NCI-H510A (cell line): ENCODE data around the gene MT2A.
"Not testable (repeated sequence)": the region's sequence is repeated elsewhere in the genome, so short reads cannot be mapped to it uniquely, and the experiment has no call there.

ENCODE experiments used
- DNase-seq: peaks from one replicate; lab custom pipeline; 2025; lab: John Stamatoyannopoulos, UW

MT2A gene

DNA sequence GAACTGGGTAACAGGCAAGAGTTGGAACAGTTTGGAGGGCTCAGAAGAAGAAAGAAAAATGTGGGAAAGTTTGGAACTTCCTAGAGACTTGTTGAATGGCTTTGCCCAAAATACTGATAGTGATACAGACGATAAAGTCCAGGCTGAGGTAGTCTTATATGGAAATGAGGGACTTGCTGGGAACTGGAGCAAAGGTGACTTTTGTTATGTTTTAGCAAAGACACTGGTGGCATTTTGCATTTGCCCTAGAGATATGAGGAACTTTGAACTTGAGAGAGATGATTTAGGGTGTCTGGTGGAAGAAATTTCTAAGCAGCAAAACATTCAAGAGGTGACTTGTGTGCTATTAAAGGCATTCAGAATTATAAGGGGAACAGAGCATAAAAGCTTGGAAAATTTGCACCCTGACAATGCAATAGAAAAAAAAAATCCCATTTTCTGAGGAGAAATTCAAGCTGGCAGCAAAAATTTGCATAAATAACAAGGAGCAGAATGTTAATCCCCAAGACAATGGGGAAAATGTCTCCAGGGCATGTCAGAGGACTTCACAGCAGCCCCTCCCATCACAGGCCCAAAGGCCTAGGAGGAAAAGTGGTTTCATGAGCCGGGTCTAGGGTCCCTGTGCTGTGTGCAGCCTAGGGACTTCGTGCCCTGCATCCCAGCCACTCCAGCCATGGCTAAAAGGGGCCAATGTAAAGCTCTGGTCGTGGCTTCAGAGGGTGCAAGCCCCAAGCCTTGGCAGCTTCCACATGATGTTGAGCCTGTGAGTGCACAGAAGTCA, 13.5 kb downstream of the MT2A start:
- not testable (repeated sequence) for DNase-seq

DNA sequence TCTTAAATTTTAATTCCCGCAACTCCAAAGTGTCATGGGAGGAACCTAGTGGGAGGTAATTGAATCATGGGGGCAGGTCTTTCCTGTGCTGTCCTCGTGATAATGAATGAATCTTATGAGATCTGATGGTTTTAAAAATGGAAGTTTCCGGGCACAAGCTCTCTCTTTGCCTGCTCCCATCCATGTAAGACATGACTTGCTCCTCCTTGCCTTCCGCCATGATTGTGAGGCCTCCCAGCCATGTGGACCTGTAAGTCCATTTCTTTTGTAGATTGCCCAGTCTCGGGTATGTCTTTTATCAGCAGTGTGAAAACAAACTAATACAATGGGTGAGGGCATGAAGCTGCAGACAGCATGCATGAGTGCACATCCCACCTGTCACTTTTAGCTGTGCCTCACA, 14.8 kb downstream of the MT2A start:
- DNase-seq: not testable (repeated sequence)

DNA sequence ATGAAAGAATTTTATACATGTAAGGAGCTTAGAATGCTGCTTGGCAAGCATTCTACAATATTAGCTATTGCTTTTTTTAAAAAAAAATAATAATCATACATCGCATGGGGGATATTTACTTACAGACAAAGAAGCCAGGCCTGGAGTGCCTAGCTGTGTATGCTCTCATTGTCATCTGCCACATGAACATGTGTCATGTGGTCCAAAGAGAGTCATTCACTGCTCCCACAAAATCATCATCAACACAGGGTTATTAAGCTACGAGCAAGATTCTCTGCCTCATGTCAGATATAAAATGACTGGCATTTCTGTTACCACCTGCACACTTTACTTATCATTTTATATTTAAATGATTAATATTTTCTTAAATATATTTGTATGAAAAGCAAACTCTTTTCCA, 15.3 kb downstream of the MT2A start:
- DNase-seq: no peak

DNA sequence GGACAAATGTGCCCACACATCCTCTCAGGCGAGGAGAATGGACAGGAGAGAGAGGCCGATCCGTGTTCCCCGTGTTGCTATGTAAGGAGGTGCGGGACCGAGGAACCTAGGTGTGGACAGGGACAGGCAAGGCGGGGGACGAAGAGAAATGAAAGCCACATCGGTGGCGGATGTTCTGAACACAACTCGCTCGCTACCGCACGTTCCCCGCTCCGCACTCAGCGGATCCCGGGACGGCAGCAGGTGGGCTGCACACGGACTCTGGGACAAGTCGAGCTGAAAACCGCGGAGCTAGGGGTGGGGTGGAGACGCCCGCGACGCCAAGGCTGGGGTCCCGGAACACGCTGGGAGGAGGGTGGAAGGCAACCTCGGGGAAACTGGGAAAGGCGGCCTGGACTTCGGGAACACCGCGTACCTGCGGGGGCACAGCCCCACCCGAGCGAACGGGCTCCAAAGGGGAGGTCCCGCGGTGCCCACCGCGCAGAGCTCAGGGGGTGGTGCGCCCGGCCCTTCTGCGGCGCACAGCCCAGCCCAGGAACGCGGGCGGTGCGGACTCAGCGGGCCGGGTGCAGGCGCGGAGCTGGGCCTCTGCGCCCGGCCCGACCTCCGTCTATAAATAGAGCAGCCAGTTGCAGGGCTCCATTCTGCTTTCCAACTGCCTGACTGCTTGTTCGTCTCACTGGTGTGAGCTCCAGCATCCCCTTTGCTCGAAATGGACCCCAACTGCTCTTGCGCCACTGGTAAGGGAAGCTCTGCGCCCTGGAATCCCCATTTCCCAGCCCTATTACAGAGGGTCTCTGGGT, 17.0 kb downstream of the MT2A start, which contains the start of gene MT1E:
MT1E (plus strand) TSS at position 642 of the 803 bp plus-strand sequence; CDS start at position 713, 71 bp downstream.
- peak; percentile 66 for DNase-seq

DNA sequence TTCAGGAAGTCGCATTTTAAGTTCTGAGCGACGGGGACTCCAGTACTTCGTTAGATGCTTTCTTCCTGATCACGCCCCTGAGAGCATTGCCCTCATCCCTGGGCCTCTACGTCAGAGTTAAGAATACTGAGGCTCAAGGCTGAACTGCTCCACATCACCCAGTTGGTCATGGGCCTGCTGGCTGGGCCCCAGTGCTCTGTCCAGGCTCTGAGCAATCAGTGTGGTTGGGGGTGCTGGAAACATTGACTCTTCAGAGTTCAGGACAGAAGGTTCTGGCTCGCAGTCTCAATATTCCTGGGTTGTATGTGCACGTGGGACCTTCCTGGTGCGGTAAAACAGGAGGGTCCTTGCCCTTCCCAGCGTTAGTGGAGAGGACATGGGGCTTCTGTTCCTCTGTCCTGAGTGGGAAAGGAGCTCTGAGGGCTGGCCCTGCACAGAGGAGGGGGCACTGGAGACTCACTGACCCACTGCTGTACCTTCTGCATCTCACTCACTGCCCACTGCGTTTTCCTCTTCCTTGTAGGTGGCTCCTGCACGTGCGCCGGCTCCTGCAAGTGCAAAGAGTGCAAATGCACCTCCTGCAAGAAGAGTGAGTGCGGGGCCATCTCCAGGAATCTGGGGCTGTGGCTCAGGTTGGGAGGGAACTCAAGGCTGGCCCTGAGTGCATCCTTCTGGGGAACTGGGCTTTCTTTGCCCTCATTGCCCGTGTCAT, 17.7 kb downstream of the MT2A start:
- DNase-seq: no peak

DNA sequence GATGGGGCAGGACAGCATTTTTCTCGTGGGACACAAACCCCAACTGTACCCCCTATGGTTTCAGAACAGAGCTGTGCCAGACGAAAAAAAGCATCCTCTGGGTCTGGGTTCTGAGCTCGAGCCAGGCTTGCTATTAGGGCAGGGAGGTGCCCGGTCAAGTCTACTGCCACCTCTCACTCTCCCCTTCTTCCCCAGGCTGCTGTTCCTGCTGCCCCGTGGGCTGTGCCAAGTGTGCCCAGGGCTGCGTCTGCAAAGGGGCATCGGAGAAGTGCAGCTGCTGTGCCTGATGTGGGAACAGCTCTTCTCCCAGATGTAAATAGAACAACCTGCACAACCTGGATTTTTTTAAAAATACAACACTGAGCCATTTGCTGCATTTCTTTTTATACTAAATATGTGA, 18.3 kb downstream of the MT2A start:
- no peak for DNase-seq

DNA sequence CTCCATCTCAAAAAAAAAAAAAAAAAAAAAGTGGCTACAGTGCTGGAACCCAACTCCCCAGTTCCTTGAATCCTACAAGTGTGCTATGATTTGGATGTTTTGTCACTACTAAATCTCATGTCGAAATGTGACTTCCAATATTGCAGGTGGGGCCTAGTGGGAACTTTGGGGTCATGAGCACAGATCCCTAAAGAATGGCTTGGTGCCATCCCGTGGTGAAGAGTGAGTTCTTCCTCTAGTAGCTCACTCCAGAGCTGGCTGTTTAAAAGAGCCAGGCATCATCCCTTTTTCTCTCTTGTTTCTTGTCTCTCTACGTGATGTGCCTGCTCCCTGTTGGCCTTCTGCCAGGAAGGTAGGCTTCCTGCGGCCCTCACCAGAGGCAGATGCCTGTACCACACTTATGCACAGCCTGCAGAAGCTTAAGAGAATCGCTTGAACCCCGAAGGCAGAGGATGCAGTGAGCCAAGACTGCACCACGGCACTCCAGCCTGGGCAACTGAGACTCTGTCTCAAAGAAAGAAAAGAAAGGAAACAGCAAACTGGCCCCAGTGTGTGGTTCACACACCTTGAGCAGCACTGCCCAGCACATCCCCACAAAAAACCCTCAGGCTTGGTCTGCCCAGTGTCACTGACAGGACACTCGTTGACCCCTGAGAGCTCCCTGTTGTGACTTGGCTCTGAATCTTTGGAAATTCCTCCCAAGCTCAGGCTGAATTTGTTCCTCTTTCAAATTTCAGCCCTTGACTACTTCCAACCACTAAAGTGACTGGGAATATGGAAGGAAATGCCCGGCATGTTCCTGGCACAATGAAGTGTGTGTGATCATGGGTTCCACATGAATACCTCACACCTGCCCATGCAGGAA, 20.3 kb downstream of the MT2A start:
- no peak for DNase-seq

DNA sequence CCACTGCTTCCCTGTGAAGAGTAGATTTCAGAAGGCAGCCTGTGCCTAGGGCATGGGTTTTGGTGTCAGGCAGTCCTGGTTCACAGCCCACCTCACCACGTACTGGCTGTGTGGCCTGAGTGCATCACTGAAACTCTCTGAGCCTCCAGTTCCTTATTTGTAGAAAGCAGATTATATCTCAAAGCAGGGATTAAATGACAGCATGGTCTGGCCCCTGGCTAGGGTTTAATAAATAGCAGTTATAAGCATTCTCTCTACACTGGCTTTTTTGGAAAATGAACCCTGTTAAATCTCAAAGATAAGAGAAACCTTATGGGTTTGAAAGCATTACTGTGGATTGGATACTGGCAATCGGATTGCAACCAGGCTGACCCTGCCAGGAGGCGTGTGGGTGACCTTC, 21.1 kb downstream of the MT2A start:
- DNase-seq: no peak

DNA sequence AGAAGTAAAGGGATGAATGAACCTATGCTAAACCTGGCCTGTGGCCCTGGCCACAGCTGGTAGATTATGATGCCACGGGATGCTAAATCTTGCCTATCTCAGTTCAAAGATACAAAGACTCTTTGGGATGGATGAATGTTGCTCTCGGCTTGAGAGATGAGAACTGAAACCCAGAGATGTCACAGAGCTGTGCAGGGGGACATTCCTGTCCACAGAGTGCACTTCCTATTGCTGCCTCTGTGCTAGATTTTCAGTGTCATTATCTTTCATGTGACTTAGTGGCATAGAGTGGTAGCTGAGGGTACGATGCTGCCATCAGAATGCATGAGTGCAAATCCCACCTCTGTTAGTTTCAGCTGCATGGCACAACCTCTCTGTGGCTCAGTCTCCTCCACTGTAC, 21.8 kb downstream of the MT2A start:
- no peak for DNase-seq

DNA sequence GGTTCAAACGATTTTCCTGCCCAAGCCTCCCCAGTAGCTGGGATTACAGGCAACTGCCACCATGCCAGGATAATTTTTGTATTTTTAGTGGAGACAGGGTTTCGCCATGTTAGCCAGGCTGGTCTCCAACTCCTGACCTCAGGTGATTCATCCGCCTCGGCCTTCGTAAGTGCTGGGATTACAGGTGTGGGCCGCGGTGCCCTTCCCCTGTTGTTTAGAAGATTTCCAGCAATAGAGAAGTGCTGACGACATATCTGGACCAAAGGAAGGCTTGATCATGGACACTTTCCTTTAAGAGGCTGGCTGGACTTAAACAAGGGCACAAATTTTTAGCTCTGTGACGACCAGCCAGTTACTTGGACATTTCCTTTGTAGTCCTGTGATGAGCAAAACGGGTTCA, 22.8 kb downstream of the MT2A start:
- no peak for DNase-seq

DNA sequence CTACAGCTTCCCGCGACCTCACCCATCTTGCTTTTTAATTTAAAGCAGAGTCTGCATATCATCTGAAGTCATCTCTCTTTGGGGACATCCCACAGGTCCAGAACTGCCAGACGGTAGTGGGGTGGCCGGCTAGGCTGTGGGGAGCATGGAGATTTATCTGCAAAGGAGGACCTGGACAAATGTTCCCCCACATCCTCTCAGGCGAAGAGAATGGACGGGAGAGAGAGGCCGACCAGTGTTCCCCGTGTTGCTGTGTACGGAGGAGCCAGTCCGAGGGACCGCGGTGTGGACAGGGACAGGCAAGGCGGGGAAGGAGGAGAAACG, 23.4 kb downstream of the MT2A start:
- no peak for DNase-seq

DNA sequence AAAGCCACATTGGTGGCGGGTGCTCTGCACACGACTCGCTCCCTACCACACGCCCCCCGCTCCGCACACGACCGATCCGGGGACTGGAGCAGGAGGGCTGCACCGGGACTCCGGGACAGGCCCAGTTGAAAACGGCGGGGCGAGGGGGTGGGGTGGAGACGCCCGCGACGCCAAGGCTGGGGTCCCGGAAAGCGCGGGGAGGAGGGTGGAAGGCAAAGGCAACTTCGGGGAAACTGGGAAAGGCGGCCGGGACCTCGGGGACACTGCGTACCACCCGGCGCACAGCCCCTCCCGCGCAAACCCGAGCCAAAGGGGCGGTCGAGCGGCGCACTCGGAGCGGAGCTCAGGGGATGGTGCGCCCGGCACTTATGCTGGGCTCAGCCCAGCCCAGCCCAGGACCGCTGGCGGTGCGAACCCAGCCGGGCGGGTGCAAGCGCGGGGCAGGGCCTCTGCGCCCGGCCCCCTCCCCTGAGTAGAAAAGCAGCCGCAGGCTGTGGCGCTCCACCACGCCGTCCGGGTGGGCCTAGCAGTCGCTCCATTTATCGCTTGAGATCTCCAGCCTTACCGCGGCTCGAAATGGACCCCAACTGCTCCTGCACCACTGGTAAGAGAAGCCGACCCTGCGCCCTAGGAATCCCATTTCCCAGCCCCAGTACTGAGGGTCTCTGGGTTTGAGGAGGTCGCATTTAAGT, 23.9 kb downstream of the MT2A start, which contains the start of gene MT1M:
MT1M (plus strand) TSS at position 504 of the 692 bp plus-strand sequence; CDS start at position 577, 73 bp downstream.
- no peak for DNase-seq

DNA sequence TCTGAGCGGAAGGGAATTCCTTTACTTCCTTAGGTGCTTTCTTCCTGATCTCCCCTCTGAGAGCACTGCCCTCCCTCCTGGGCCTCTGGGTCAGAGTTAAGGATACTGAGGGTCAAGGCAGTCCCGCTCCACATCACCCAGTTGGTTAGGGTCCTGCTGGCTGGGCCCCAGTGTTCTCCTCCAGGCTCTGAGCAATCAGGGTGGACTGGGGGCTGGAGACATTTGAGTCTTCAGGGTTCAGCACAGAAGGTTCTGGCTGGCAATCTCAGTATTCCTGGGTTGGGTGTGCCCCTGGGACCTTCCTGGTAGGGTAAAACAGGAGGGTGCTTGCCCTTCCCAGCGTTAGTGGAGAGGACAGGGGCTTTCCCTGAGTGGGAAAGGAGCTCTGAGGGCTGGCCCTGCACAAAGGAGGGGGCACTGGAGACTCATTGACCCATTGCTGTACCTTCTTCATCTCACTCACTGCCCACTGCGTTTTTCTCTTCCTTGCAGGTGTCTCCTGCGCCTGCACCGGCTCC, 24.5 kb downstream of the MT2A start:
- DNase-seq: no peak

DNA sequence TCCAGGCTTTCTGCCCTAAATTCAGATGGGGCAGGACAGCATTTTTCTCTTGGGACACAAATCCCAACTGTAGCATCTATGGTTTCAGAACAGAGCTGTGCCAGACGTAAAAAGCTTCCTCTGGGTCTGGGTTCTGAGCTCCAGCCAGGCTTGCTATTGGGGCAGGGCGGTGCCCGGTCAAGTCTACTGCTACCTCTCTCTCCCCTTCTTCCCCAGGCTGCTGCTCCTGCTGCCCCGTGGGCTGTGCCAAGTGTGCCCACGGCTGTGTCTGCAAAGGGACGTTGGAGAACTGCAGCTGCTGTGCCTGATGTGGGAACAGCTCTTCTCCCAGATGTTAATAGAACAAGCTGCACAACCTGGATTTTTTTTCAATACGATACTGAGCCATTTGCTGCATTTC, 25.2 kb downstream of the MT2A start:
- DNase-seq: no peak

DNA sequence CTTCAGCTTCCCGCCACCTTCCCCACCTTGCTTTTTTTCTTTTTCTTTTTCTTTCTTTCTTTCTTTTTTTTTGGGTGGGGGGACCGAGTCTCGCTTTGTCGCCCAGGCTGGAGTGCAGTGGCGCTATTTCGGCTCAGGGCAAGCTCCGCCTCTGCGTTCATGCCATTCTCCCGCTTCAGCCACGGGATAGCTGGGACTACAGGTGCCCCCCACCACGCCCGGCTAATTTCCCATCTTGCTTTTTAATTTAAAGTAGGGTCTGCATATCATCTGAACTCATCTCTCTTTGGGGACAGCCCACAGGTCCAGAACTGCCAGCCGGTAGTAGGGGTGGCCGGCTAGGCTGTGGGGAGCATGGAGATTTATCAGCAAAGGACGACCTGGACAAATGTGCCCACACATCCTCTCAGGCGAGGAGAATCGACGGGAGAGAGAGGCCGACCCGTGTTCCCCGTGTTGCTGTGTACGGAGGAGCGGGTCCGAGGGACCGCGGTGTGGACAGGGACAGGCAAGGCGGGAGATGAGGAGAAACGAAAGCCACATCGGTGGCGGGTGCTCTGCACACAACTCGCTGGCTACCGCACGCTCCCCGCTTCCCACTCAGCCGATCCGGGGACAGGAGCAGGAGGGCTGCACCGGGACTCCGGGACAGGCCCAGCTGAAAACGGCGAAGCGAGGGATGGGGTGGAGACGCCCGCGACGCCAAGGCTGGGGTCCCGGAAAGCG, 26.5 kb downstream of the MT2A start:
- no peak for DNase-seq

DNA sequence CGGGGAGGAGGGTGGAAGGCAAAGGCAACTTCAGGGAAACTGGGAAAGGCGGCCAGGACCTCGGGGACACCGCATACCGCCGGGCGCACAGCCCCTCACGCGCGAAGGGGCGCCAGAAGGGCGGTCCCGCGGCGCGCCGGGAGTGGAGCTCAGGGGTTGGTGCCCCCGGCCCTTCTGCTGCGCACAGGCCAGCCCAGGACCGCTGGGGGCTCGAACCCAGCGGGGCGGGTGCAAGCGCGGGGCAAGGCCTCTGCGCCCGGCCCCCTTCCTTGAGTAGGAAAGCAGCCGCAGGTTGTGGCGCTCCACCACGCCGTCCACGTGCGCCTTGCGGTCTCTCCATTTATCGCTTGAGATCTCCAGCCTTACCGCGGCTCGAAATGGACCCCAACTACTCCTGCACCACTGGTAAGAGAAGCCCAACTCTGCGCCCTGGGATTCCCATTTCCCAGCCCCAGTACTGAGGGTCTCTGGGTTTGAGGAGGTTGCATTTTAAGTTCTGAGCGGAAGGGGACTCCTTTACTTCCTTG, 27.1 kb downstream of the MT2A start:
- no peak for DNase-seq

DNA sequence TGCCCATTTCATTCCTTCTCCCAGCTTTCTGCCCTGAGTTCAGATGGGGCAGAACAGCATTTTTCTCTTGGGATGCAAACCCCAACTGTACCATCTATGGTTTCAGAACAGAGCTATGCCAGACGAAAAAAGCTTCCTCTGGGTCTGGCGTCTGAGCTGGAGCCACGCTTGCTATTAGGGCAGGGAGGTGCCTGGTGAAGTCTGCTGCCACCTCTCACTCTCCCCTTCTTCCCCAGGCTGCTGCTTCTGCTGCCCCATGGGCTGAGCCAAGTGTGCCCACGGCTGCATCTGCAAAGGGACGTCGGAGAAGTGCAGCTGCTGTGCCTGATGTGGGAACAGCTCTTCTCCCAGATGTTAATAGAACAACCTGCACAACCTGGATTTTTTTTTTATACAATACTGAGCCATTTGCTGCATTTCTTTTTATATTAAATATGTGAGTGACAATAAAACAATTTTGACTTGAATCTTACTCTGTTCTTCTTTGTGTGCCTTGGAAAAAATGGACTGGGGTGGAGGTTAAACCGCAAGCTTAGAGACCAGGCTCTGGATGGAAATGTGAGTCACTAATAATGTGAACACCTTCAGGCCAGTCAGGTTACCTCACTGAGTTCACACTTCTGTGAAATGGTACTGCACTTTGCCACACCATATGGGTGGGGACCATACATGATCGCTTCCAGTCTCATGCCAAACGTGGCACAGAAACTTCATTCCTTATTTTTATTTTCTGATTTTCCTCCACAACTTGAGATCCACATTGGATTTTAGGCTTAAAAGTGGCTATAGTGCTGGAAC, 28.4 kb downstream of the MT2A start:
- DNase-seq: no peak

DNA sequence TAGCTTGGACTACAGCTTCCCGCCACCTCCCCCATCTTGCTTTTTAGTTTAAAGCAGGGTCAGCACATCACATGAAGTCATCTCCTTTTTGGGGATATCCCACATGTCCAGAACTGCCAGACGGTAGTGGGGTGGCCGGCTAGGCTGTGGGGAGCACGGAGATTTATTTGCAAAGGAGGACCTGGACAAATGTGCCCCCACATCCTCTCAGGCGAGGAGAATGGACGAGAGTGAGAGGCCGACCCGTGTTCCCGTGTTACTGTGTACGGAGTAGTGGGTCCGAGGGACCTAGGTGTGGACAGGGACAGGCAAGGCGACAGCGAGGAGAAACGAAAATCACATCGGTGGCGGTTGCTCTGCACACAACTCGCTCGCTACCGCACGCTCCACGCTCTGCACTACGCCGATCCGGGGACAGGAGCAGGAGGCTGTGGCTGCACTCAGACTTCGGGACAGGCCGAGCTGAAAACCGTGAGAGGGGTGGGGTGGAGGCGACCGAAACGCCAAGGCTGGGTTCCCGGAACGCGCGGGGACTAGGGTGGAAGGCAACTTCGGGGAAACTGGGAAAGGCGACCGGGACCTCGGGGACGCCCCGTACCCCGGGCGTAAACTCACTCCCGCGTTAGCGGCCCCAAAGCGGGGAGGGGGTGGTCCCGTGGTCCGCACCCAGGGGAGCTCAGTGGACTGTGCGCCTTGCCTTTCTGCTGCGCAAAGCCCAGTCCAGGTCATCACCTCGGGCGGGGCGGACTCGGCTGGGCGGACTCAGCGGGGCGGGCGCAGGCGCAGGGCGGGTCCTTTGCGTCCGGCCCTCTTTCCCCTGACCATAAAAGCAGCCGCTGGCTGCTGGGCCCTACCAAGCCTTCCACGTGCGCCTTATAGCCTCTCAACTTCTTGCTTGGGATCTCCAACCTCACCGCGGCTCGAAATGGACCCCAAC, 29.7 kb downstream of the MT2A start, which contains the start of gene MT1A:
MT1A (plus strand) TSS at position 853 of the 937 bp plus-strand sequence; CDS start at position 926, 73 bp downstream.
- no peak for DNase-seq
